HepG2 (cell line): Measurements from ENCODE around the gene PPFIA2. TPM values are rescaled to one million over a fixed set of nuclear protein-coding genes. Genes with fewer than 3 reads are reported as not detected.

Source experiments
- ATAC-seq: fragments of 200-7000 bp; cut with Tn5 transposase; 3 replicates; pipeline ENCODE4 v1.9.1; 2020; ENCODE audit warnings: mild to moderate bottlenecking, moderate library complexity
- BruUV-seq: library from RNA; stranded (reverse); fragments of 400-500 nt; replicated peaks from 2 replicates; lab custom pipeline; 2021; lab: Mats Ljungman, UMichigan
- CTCF ChIA-PET: fragments of 300-600 bp; formaldehyde crosslinking; extraction: SDS; loops from one replicate; lab custom pipeline; 2021; ENCODE audit warnings: low total read pairs, inconsistent platforms, low intra/inter-chr PET ratio; lab: Yijun Ruan, JAX
- POLR2A ChIA-PET: fragments of 350-600 bp; sonication (Branson Sonifier 250); formaldehyde crosslinking; loops from one replicate; lab custom pipeline; 2020; ENCODE audit warnings: antibody characterized with exemption, inconsistent platforms; lab: Yijun Ruan, JAX
- DNase-seq: peaks from one replicate; pipeline ENCODE4 v3.0.0-alpha.2; 2015; ENCODE audit warnings: low spot score
- FAIRE-seq: peaks from 3 replicates; lab custom pipeline; 2011; peaks lifted over from hg19 to GRCh38; lab: Jason Lieb, UNC
- H2AFZ ChIP-seq: one replicate; pipeline ENCODE4 v1.6.1; 2011; ENCODE audit warnings: low read length, inconsistent platforms
- H3K27ac ChIP-seq: fragments of 300-600 bp; 3 replicates; pipeline ENCODE4 v1.8.0; 2011; ENCODE audit warnings: mixed run types, mild to moderate bottlenecking, mixed read lengths, low read length, inconsistent platforms; ENCODE audit not compliant: insufficient read depth; ENCODE audit errors: extremely low read length
- H3K27me3 ChIP-seq, 2 experiments: fragments of 200-600 bp in 1 of 2; 2 replicates in 1 of 2; 3 replicates in 1 of 2; pipeline versions ENCODE4 v1.6.0 to v1.8.0; 2011; ENCODE audit warnings: low read length in 2 of 2, mild to moderate bottlenecking in 2 of 2, moderate library complexity in 2 of 2, inconsistent platforms in 1 of 2; ENCODE audit not compliant: insufficient read depth in 2 of 2, control insufficient read depth in 1 of 2
- H3K36me3 ChIP-seq, 2 experiments: fragments of 200-600 bp in 1 of 2; replicated peaks in 1 of 2; 2 replicates in 1 of 2; 3 replicates in 1 of 2; pipeline versions ENCODE4 v1.5.1 to v1.8.0; 2011; ENCODE audit warnings: low read length in 2 of 2, inconsistent platforms in 1 of 2; ENCODE audit not compliant: insufficient read depth in 2 of 2, control insufficient read depth in 1 of 2
- H3K4me1 ChIP-seq: 2 replicates; pipeline ENCODE4 v1.5.1; 2012; ENCODE audit warnings: low read length, inconsistent platforms; ENCODE audit not compliant: insufficient read depth
- H3K4me2 ChIP-seq: 2 replicates; pipeline ENCODE4 v1.6.0; 2011; ENCODE audit warnings: low read depth, low read length, inconsistent platforms
- H3K4me3 ChIP-seq, 3 experiments: fragments of 200-600 bp in 1 of 3; sonication (generic), shearing (Covaris generic) in 1 of 3; replicated peaks in 1 of 3; 2 replicates each; pipeline ENCODE4 v1.5.1; 2011 to 2016; ENCODE audit warnings: low read length in 3 of 3, inconsistent platforms in 2 of 3, low read depth in 2 of 3, mild to moderate bottlenecking in 2 of 3, control low read depth in 1 of 3, mixed read lengths in 1 of 3; ENCODE audit not compliant: insufficient read depth in 1 of 3
- H3K79me2 ChIP-seq: one replicate; pipeline ENCODE4 v1.6.1; 2011; ENCODE audit warnings: low read length, inconsistent platforms; ENCODE audit not compliant: insufficient read depth
- H3K9ac ChIP-seq: 2 replicates; pipeline ENCODE4 v1.6.0; 2011; ENCODE audit warnings: mild to moderate bottlenecking, low read depth, low read length, inconsistent platforms; ENCODE audit not compliant: insufficient read depth
- H3K9me3 ChIP-seq: 2 replicates; pipeline ENCODE4 v1.5.1; 2012; ENCODE audit warnings: mild to moderate bottlenecking, low read length
- H4K20me1 ChIP-seq: 2 replicates; pipeline ENCODE4 v1.6.0; 2011; ENCODE audit warnings: inconsistent platforms, mild to moderate bottlenecking, low read length, moderate library complexity; ENCODE audit not compliant: insufficient read depth
- DMAP1 ChIP-seq: IDR thresholded peaks from 2 replicates; pipeline ENCODE4 v1.6.1; 2016
- HDAC1 ChIP-seq: sonication (generic); formaldehyde crosslinking; IDR thresholded peaks from 2 replicates; pipeline ENCODE4 v1.5.1; 2020; ENCODE audit warnings: mild to moderate bottlenecking, missing genetic modification reagents
- KDM2A ChIP-seq: sonication (generic); formaldehyde crosslinking; IDR thresholded peaks from 2 replicates; pipeline ENCODE4 v1.4.0; 2020; ENCODE audit warnings: low read depth, missing genetic modification reagents, borderline replicate concordance
- KLF15 ChIP-seq: sonication (generic); formaldehyde crosslinking; IDR thresholded peaks from 2 replicates; pipeline ENCODE4 v1.8.1; 2023; ENCODE audit warnings: borderline replicate concordance, mild to moderate bottlenecking, inconsistent platforms, missing genetic modification reagents, mixed read lengths
- NPAS2 ChIP-seq: sonication (generic); formaldehyde crosslinking; IDR thresholded peaks from 2 replicates; pipeline ENCODE4 v1.8.0; 2022; ENCODE audit warnings: mild to moderate bottlenecking, missing genetic modification reagents, borderline replicate concordance
- ZBTB2 ChIP-seq: sonication (generic); formaldehyde crosslinking; IDR thresholded peaks from 2 replicates; pipeline ENCODE4 v1.8.0; 2022; ENCODE audit warnings: low read depth, missing genetic modification reagents
- ZBTB7B ChIP-seq: sonication (generic); formaldehyde crosslinking; IDR thresholded peaks from 2 replicates; pipeline ENCODE4 v1.4.0; 2020; ENCODE audit warnings: missing genetic modification reagents
- ZHX2 ChIP-seq, 2 experiments: sonication (generic) in 1 of 2; formaldehyde crosslinking in 1 of 2; IDR thresholded peaks; 2 replicates each; pipeline versions ENCODE4 v1.6.1 to v1.9.0; 2014 to 2022; ENCODE audit warnings: antibody characterized with exemption in 1 of 2, borderline replicate concordance in 1 of 2, inconsistent platforms in 1 of 2, low read depth in 1 of 2, missing genetic modification reagents in 1 of 2
- ZNF543 ChIP-seq: sonication (generic); formaldehyde crosslinking; IDR thresholded peaks from 2 replicates; pipeline ENCODE4 v1.4.0; 2020; ENCODE audit warnings: mild to moderate bottlenecking, missing genetic modification reagents
- ZNF644 ChIP-seq: IDR thresholded peaks from 2 replicates; pipeline ENCODE4 v1.6.1; 2016; ENCODE audit warnings: low read depth
- ZSCAN9 ChIP-seq: IDR thresholded peaks from 2 replicates; pipeline ENCODE4 v1.6.1; 2016; ENCODE audit warnings: borderline replicate concordance
- WGBS: methylation state at CpG from one replicate; pipeline ENCODE4 v1.1.6; 2017; ENCODE audit warnings: low lambda C conversion rate; 5-methylcytosine and 5-hydroxymethylcytosine counted together
- in situ Hi-C: cut with HindIII; loops from 2 replicates; pipeline ENCODE4 v1.10.0; 2017; ENCODE audit warnings: low pct_unique_long_range_greater_than_20kb; ENCODE audit not compliant: extremely low pct_ligation_motif_present
- intact Hi-C: fragments of 100-400 bp; cut with micrococcal nuclease; formaldehyde crosslinking; loops from one replicate; pipeline ENCODE4 v1.10.0; 2022; ENCODE audit not compliant: unreplicated experiment
- polyA plus RNA-seq, 8 experiments: library from polyadenylated mRNA; depleted of rRNA in 3 of 8; stranded (reverse) in 7 of 8; unstranded in 1 of 8; fragments of >200 nt; fragmentation: Illumina TruSeq in 4 of 8; extraction: Trizol in 4 of 8; gene quantifications; 2 replicates each; pipeline versions ENCODE4 v1.2.1 to v1.2.3, GENCODE V29; 2011 to 2016; ENCODE audit warnings: low read depth in 4 of 8, missing spikeins in 1 of 8, mixed read lengths in 1 of 8; ENCODE audit not compliant: insufficient read depth in 1 of 8
- total RNA-seq, 5 experiments: library from RNA; depleted of rRNA; stranded (reverse); fragments of >200 nt; fragmentation: Illumina TruSeq; extraction: Trizol; gene quantifications; 2 replicates each; pipeline ENCODE4 v1.2.3, GENCODE V29; 2016; ENCODE audit warnings: low read depth in 1 of 5

The PPFIA2 gene
- total and polyA plus RNA-seq, 2 of the 13 experiments (the other 11 are each of a cell fraction or from before 2014, with no cell fraction given) = 0.05 TPM; not detected in 1

- Histone ChIP-seq H3K4me3 (no peak overlapping the region), H3K9ac (no peak overlapping the region), H3K27me3 (no peaks in the 10 kb centered on the region), H3K4me1 (no peaks in the 10 kb centered on the region), H3K27ac (no peak overlapping the region), H3K79me2 (no peaks in the 10 kb centered on the region), H3K36me3 (no peaks in the 10 kb centered on the region), H4K20me1 (no peaks in the 10 kb centered on the region), H3K4me2 (no peak overlapping the region), H3K9me3 (no peaks in the 10 kb centered on the region), H2AFZ (no peak overlapping the region)
- ATAC-seq (no peak), DNase-seq (no peak), FAIRE-seq (no peak)
- 0% methylated on average over 2 of the region's 2 CpGs for WGBS
- no peak for TF ChIP-seq ZBTB7B (CRISPR knock-in tag)
- TF ChIP-seq KLF15 (CRISPR knock-in tag) = no peak
- no peak for TF ChIP-seq ZBTB2 (CRISPR knock-in tag)
- in situ Hi-C loops = no loop called here
- no TSS peak for BruUV-seq
- intact Hi-C loops = no loop called here
- ChIA-PET POLR2A (no interaction called here), CTCF (no interaction called here)
These were observed 290.9 kb downstream of the PPFIA2 start for GRCh38 chr12:81468206-81468605.

- no peak for TF ChIP-seq NPAS2 (CRISPR knock-in tag)
- TF ChIP-seq HDAC1 (CRISPR knock-in tag) = no peak
- no peak for TF ChIP-seq ZNF644
- no peak for TF ChIP-seq ZHX2 (IDR thresholded peaks at IDR 0.05; ENCODE audit: low read depth)
- TF ChIP-seq ZHX2 (CRISPR knock-in tag; IDR thresholded peaks at IDR 0.05; ENCODE audit: borderline replicate concordance) = no peak
- no peak for TF ChIP-seq ZSCAN9 (CRISPR knock-in tag)
- no peak for TF ChIP-seq ZNF543 (CRISPR knock-in tag)
- no peak for TF ChIP-seq DMAP1 (CRISPR knock-in tag)
- TF ChIP-seq KDM2A (CRISPR knock-in tag) = no peak
- TF ChIP-seq, all 625 proteins: peak for 0
- in situ Hi-C loops (no loop called here), intact Hi-C loops (no loop called here)
- Histone ChIP-seq H3K4me2 (no peak overlapping the region), H3K9ac (no peak overlapping the region), H2AFZ (no peak overlapping the region), H3K9me3 (no peaks in the 10 kb centered on the region), H4K20me1 (no peaks in the 10 kb centered on the region), H3K79me2 (no peaks in the 10 kb centered on the region), H3K4me1 (no peaks in the 10 kb centered on the region), H3K4me3 (no peak overlapping the region), H3K36me3 (no peaks in the 10 kb centered on the region), H3K27me3 (no peaks in the 10 kb centered on the region), H3K27ac (no peak overlapping the region)
- ATAC-seq (no peak), DNase-seq (no peak), FAIRE-seq (no peak)
- no TSS peak for BruUV-seq
- 41% methylated on average over 3 of the region's 3 CpGs for WGBS
- CTCF ChIA-PET = no interaction called here
- POLR2A ChIA-PET = no interaction called here
These were observed 293.3 kb downstream of the PPFIA2 start for GRCh38 chr12:81465876-81466275.
